Stimulated activated CD8-positive, alpha-beta memory T cell treated with anti-CD3 and anti-CD28 coated beads, Interleukin-7, amount 100 ng/mL, for 48 hours (primary cell): Measurements from ENCODE around the gene PTPRG.
"Not testable (repeated sequence)": the region's sequence is repeated elsewhere in the genome, so short reads cannot be mapped to it uniquely, and the experiment has no call there.

Source experiments
- DNase-seq, 2 donors: peaks; one replicate each; pipeline ENCODE4 v3.0.0-alpha.2; 2020; ENCODE audit warnings: low read depth in 1 of 2; ENCODE audit errors: extremely low read depth in 1 of 2

PTPRG gene

GRCh38 chr3:62035402-62036057 lies 474.2 kb downstream of the PTPRG start:
- DNase-seq = no peak

GRCh38 chr3:62036726-62037125 lies 475.4 kb downstream of the PTPRG start:
- no peak for DNase-seq

- DNase-seq = not testable (repeated sequence)
Measured at GRCh38 chr3:62038798-62039197, 477.4 kb downstream of the PTPRG start.

GRCh38 chr3:62039586-62039985 lies 478.2 kb downstream of the PTPRG start:
- no peak for DNase-seq

- no peak for DNase-seq
Measured at GRCh38 chr3:62041681-62042080, 480.3 kb downstream of the PTPRG start.

GRCh38 chr3:62044874-62045411 lies 483.6 kb downstream of the PTPRG start:
- DNase-seq = no peak

GRCh38 chr3:62046326-62046725 lies 485.0 kb downstream of the PTPRG start:
- no peak for DNase-seq

GRCh38 chr3:62048577-62048976 lies 487.2 kb downstream of the PTPRG start:
- DNase-seq = no peak

GRCh38 chr3:62049033-62049432 lies 487.7 kb downstream of the PTPRG start:
- no peak for DNase-seq

- no peak for DNase-seq
Measured at GRCh38 chr3:62051506-62051905, 490.1 kb downstream of the PTPRG start.

- no peak for DNase-seq
Measured at GRCh38 chr3:62052331-62052730, 491.0 kb downstream of the PTPRG start.

GRCh38 chr3:62056658-62057057 lies 495.3 kb downstream of the PTPRG start:
- DNase-seq = no peak

GRCh38 chr3:62057339-62058047 lies 496.1 kb downstream of the PTPRG start:
- no peak for DNase-seq

GRCh38 chr3:62065985-62066693 lies 504.8 kb downstream of the PTPRG start:
- no peak for DNase-seq

GRCh38 chr3:62068337-62068736 lies 507.0 kb downstream of the PTPRG start:
- DNase-seq = no peak

GRCh38 chr3:62070891-62071290 lies 509.5 kb downstream of the PTPRG start:
- no peak for DNase-seq

GRCh38 chr3:62073038-62073437 lies 511.7 kb downstream of the PTPRG start:
- no peak for DNase-seq

GRCh38 chr3:62084558-62084957 lies 523.2 kb downstream of the PTPRG start:
- DNase-seq = no peak

- no peak for DNase-seq
Measured at GRCh38 chr3:62088472-62089104, 527.2 kb downstream of the PTPRG start.

- no peak for DNase-seq
Measured at GRCh38 chr3:62090066-62090465, 528.7 kb downstream of the PTPRG start.

GRCh38 chr3:62090519-62090918 lies 529.1 kb downstream of the PTPRG start:
- DNase-seq = no peak
